ENCODE data around the gene RPTOR.
"Not testable (repeated sequence)": the region's sequence is repeated elsewhere in the genome, so short reads cannot be mapped to it uniquely, and the experiment has no call there.

The RPTOR gene

GRCh38 chr17:80621335-80621996, 76.8 kb downstream of the RPTOR start:
- no peak for DNase-seq (ENCODE audit: low read depth)
- TF ChIP-seq, protein P1, sequence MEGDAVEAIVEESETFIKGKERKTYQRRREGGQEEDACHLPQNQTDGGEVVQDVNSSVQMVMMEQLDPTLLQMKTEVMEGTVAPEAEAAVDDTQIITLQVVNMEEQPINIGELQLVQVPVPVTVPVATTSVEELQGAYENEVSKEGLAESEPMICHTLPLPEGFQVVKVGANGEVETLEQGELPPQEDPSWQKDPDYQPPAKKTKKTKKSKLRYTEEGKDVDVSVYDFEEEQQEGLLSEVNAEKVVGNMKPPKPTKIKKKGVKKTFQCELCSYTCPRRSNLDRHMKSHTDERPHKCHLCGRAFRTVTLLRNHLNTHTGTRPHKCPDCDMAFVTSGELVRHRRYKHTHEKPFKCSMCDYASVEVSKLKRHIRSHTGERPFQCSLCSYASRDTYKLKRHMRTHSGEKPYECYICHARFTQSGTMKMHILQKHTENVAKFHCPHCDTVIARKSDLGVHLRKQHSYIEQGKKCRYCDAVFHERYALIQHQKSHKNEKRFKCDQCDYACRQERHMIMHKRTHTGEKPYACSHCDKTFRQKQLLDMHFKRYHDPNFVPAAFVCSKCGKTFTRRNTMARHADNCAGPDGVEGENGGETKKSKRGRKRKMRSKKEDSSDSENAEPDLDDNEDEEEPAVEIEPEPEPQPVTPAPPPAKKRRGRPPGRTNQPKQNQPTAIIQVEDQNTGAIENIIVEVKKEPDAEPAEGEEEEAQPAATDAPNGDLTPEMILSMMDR (IDR thresholded peaks at IDR 0.05; ENCODE audit: control insufficient read depth, extremely low read depth, insufficient read depth), result no peak

GRCh38 chr17:80621997-80622357, 77.3 kb downstream of the RPTOR start:
- TF ChIP-seq, protein P1 (IDR thresholded peaks at IDR 0.05; ENCODE audit: control insufficient read depth, extremely low read depth, insufficient read depth), result no peak

More at GRCh38 chr17:80621335-80621996, 76.8 kb downstream of the RPTOR start:
- H3K4me3 ChIP-seq (ENCODE audit: low read depth, low read length), result no peak overlapping the region

DNA sequence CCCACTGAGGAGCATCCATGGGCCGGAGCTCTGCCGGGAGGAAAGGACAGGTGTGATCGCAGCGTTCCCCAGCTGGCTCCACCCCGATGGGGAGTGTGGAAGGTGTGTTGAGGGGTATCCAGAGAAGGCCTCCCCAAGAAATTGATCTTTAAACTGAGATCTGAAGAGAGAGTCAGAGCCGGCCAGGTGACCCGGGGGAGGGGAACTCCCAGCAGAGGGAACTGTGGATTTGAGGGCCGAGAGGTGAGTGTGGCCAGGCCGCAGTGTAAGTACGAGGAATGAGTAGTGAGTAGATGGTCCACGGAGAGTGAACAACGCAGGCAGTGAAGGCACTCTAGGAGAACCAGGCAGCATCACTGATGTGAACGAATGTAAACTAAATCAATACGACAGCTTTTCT, 80.2 kb downstream of the RPTOR start:
- H3K4me3 ChIP-seq (ENCODE audit: low read depth, low read length), result no peak overlapping the region
- DNase-seq (ENCODE audit: low read depth), result no peak
- TF ChIP-seq, protein P1 (IDR thresholded peaks at IDR 0.05; ENCODE audit: control insufficient read depth, extremely low read depth, insufficient read depth), result no peak

More at GRCh38 chr17:80621997-80622357, 77.3 kb downstream of the RPTOR start:
- no peak overlapping the region for H3K4me3 ChIP-seq (ENCODE audit: low read depth, low read length)
- no peak for DNase-seq (ENCODE audit: low read depth)

DNA sequence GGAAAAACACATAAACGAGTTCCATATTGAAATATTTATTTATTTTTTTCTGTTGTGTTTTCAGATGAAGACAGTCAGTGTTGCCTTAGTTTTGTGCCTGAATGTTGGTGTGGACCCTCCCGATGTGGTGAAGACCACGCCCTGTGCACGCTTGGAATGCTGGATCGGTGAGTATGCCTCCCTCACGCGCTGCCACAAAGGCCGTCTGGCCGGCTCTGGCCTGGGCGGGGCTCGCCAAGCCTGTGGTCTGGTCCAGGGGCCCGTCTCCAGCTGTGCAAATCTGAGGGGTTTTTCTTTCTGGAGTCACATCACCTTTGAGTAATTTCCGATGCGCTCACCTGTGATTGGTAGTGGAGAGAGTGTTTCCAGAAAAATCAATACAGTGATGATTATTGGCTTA, 81.0 kb downstream of the RPTOR start:
- no peak overlapping the region for H3K4me3 ChIP-seq (ENCODE audit: low read depth, low read length)
- no peak for DNase-seq (ENCODE audit: low read depth)
- TF ChIP-seq, protein P1 (IDR thresholded peaks at IDR 0.05; ENCODE audit: control insufficient read depth, extremely low read depth, insufficient read depth), result no peak

DNA sequence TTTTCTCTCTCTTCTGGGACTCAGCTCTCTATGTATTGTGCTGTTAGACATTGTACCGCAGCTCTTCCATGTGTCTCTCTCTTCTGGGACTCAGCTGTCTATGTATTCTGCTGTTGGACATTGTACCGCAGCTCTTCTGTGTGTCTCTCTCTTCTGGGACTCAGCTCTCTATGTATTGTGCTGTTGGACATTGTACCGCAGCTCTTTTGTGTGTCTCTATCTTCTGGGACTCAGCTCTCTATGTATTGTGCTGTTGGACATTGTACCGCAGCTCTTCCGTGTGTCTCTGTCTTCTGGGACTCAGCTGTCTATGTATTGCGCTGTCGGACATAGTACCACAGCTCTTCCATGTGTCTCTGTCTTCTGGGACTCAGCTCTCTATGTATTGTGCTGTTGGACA, 84.2 kb downstream of the RPTOR start:
- DNase-seq (ENCODE audit: low read depth); H3K4me3 ChIP-seq (ENCODE audit: low read depth, low read length): not testable (repeated sequence)

DNA sequence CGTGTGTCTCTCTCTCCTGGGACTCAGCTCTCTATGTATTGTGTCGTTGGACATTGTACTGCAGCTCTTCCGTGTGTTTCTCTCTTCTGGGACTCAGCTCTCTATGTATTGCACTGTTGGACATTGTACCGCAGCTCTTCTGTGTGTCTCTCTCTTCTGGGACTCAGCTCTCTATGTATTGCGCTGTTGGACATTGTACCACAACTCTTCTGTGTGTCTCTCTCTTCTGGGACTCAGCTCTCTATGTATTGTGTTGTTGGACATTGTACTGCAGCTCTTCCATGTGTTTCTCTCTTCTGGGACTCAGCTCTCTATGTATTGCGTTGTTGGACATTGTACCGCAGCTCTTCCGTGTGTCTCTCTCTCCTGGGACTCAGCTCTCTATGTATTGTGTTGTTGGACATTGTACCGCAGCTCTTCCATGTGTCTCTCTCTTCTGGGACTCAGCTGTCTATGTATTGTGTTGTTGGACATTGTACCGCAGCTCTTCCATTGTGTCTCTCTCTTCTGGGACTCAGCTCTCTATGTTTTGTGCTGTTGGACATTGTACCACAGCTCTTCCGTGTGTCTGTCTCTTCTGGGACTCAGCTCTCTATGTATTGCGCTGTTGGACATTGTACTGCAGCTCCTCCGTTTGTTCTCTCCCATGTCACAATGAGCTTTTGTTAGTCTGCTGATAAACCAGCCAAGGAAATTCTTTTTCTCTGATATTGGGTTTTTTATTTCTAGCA, 84.8 kb downstream of the RPTOR start:
- no peak for DNase-seq (ENCODE audit: low read depth)
- H3K4me3 ChIP-seq (ENCODE audit: low read depth, low read length), result no peak overlapping the region
- TF ChIP-seq, protein P1 (IDR thresholded peaks at IDR 0.05; ENCODE audit: control insufficient read depth, extremely low read depth, insufficient read depth), result no peak

GRCh38 chr17:80630560-80631120, 86.0 kb downstream of the RPTOR start:
- no peak for DNase-seq (ENCODE audit: low read depth)
- no peak overlapping the region for H3K4me3 ChIP-seq (ENCODE audit: low read depth, low read length)
- TF ChIP-seq, protein P1 (IDR thresholded peaks at IDR 0.05; ENCODE audit: control insufficient read depth, extremely low read depth, insufficient read depth), result no peak

All from LNCaP clone FGC (cell line).